IMR-90 (cell line): Measurements from ENCODE around the gene QSOX2.

ENCODE experiments used
- CEBPB ChIP-seq: IDR thresholded peaks from 2 replicates; pipeline ENCODE4 v1.6.1; 2012; ENCODE audit warnings: low read depth, low read length, improper control_type of control experiment
- CHD1 ChIP-seq: IDR thresholded peaks from 2 replicates; pipeline ENCODE4 v1.6.1; 2012; ENCODE audit warnings: low read depth, low read length, improper control_type of control experiment
- CTCF ChIP-seq: conservative IDR thresholded peaks from 2 replicates; pipeline ENCODE4 v1.5.1; 2012; ENCODE audit warnings: mild to moderate bottlenecking, low read depth, low read length, improper control_type of control experiment
- ELK1 ChIP-seq: fragments of 150-350 bp; IDR thresholded peaks from 2 replicates; pipeline ENCODE4 v1.6.1; 2016; ENCODE audit warnings: low read depth, mild to moderate bottlenecking, low read length, moderate library complexity, borderline replicate concordance
- MXI1 ChIP-seq: IDR thresholded peaks from 2 replicates; pipeline ENCODE4 v1.6.1; 2012; ENCODE audit warnings: low read depth, mild to moderate bottlenecking, low read length, moderate library complexity, borderline replicate concordance
- POLR2A ChIP-seq: IDR thresholded peaks from 2 replicates; pipeline ENCODE4 v1.6.1; 2012; ENCODE audit warnings: mild to moderate bottlenecking, low read depth, low read length
- RAD21 ChIP-seq: IDR thresholded peaks from 2 replicates; pipeline ENCODE4 v1.6.1; 2012; ENCODE audit warnings: low read length, improper control_type of control experiment
- RCOR1 ChIP-seq: IDR thresholded peaks from 2 replicates; pipeline ENCODE4 v1.6.1; 2012; ENCODE audit warnings: mild to moderate bottlenecking, low read length, improper control_type of control experiment; ENCODE audit not compliant: insufficient replicate concordance
- RFX5 ChIP-seq: IDR thresholded peaks from 2 replicates; pipeline ENCODE4 v1.8.0; 2012; ENCODE audit warnings: low read depth, mild to moderate bottlenecking, low read length, moderate library complexity
- USF2 ChIP-seq: fragments of 150-350 bp; IDR thresholded peaks from 2 replicates; pipeline ENCODE4 v1.6.1; 2017; ENCODE audit warnings: mild to moderate bottlenecking, antibody characterized with exemption, low read length, low read depth

GRCh38 chr9:136289651-136290507 is 44.3 kb upstream of the QSOX2 start:
- TF ChIP-seq ELK1 (no peak), RFX5 (no peak), CTCF (no peak), CHD1 (no peak), USF2 (no peak), POLR2A (no peak), MXI1 (no peak), RAD21 (no peak), RCOR1 (no peak), CEBPB (no peak)
